Measurements from ENCODE around the gene RHOF. TPM values are rescaled to one million over a fixed set of nuclear protein-coding genes. Genes with fewer than 3 reads are reported as not detected.
A peak's percentile ranks its signal among the peaks of the same experiment; 100 is the strongest.

RHOF gene
- total RNA-seq, 1 experiment from 2014 or later = 29.1 TPM

DNA sequence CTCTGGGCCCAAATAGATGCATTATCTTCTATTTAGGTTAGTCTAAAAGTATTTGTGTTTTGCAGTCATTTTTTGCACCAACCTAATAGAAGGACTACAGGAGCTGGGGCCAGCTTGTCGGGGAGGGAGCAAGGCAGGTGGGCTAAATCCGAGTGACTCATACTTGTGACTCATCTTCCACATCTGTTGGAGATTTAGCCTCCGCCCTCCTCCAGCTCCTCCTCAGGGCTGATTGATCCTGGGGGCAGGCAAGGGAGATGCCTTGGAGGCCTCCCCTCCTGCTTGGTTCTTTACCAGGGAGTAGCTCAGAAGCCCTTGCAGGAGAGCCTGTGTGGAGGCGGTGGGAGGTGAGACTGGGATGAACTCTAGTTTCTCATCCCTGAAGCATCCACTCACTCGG is 27.9 kb downstream of the RHOF start:
- no peak overlapping the region for H3K23ac ChIP-seq (ENCODE audit: insufficient read length, low read depth, low read length)

More for the DNA sequence above, 27.9 kb downstream of the RHOF start:
- H3K79me2 ChIP-seq (ENCODE audit: insufficient read depth, low read length) = no peaks in the 10 kb centered on the region
- H3K4me1 Mint-ChIP-seq = peaks cover 4 to 9% of the 10 kb centered on the region in 2 experiments; a peak in 3 of 4 replicates
- no peak overlapping the region for H4K5ac ChIP-seq (ENCODE audit: insufficient read length, low read depth, low read length)
- H2BK120ac ChIP-seq (ENCODE audit: low read depth, low read length, poor library complexity, severe bottlenecking) = no peak overlapping the region
- H3K9me3 Mint-ChIP-seq = no peaks in the 10 kb centered on the region
- H3K23me2 ChIP-seq (ENCODE audit: insufficient read length, low read depth, low read length, poor library complexity, severe bottlenecking) = no peaks in the 10 kb centered on the region
- no peaks in the 10 kb centered on the region for H3K79me1 ChIP-seq (ENCODE audit: insufficient read depth, low read depth, low read length, poor library complexity, severe bottlenecking)
- no peak overlapping the region for H4K8ac ChIP-seq (replicated peaks; ENCODE audit: insufficient read length, low read depth, low read length)
- no peak overlapping the region for H2AK5ac ChIP-seq (ENCODE audit: insufficient read length, low read length)
- H3K27ac ChIP-seq (ENCODE audit: insufficient read length, low read depth, low read length) = no peak overlapping the region
- no peak overlapping the region for H3K14ac ChIP-seq (ENCODE audit: insufficient read depth, low read length)
- no CpG with 5 or more reads among the region's 5 CpGs for WGBS (ENCODE audit: extremely low coverage, insufficient read length, low lambda C conversion rate)
- no peaks in the 10 kb centered on the region; the same call in 1 of the 2 replicates for H3K27me3 Mint-ChIP-seq (ENCODE audit: low read depth)
- H3K4me1 ChIP-seq (ENCODE audit: insufficient read depth, low read length) = no peaks in the 10 kb centered on the region
- no peak overlapping the region for H3K18ac ChIP-seq (ENCODE audit: insufficient read length, low read depth, low read length)
- no peaks in the 10 kb centered on the region for H3K9me3 ChIP-seq (ENCODE audit: control insufficient read depth, low read depth, low read length)
- no peak overlapping the region for H3K4me2 ChIP-seq (ENCODE audit: insufficient read depth, insufficient read length, low read length)
- H3K4me3 Mint-ChIP-seq = no peak overlapping the region
- no peak overlapping the region for H2BK15ac ChIP-seq (ENCODE audit: low read depth, low read length)
- no peaks in the 10 kb centered on the region for H3K27me3 ChIP-seq (ENCODE audit: insufficient read depth, low read length)
- no peak overlapping the region for H4K91ac ChIP-seq (ENCODE audit: insufficient read length, low read depth, low read length)
- DNase-seq = peak; percentile 67
- peaks cover 0 to 23% (median 7%) of the 10 kb centered on the region in 3 experiments; a peak in 4 of 7 replicates for H3K36me3 Mint-ChIP-seq (ENCODE audit: insufficient read depth in 1 of 3, low read depth in 3 of 3)
- no peak overlapping the region for H3K56ac ChIP-seq (ENCODE audit: insufficient read length, low read depth, low read length)
- H2BK20ac ChIP-seq (ENCODE audit: low read depth, low read length, poor library complexity, severe bottlenecking) = no peak overlapping the region
- H3K4ac ChIP-seq (ENCODE audit: low read depth, low read length) = no peak overlapping the region
- H2BK12ac ChIP-seq (ENCODE audit: insufficient read length, low read depth, low read length) = no peak overlapping the region
- no peak overlapping the region for H2BK5ac ChIP-seq (ENCODE audit: insufficient read length, low read length)
- H2AFZ ChIP-seq (ENCODE audit: low read length) = no peak overlapping the region
- no peaks in the 10 kb centered on the region for H4K20me1 ChIP-seq (ENCODE audit: control insufficient read depth, insufficient read depth, insufficient read length)
- H3K27ac Mint-ChIP-seq = no peak overlapping the region
- no peak overlapping the region for H3K9ac ChIP-seq (ENCODE audit: extremely low read depth, insufficient read length, low read length)
- no peak for TF ChIP-seq CTCF (conservative IDR thresholded peaks at IDR 0.05)
- H3T11ph ChIP-seq (ENCODE audit: low read length) = no peak overlapping the region
